Tibial nerve (tissue), 4 donors: ENCODE data around the gene DENND4C. TPM values are rescaled to one million over a fixed set of nuclear protein-coding genes. Genes with fewer than 3 reads are reported as not detected.

Source experiments
- DNase-seq, 2 donors: peaks; one replicate each; pipeline ENCODE4 v3.0.0-alpha.2; 2019; ENCODE audit warnings: low spot score in 2 of 2
- H3K27ac ChIP-seq, 4 donors: fragments of 200-600 bp; sonication (generic) in 3 of 4; one replicate each; pipeline ENCODE4 v1.5.1; 2017 to 2019; ENCODE audit warnings: mild to moderate bottlenecking in 1 of 4
- H3K27me3 ChIP-seq, 2 donors: fragments of 200-600 bp; sonication (generic) in 1 of 2; one replicate each; pipeline versions ENCODE4 v1.5.1 to v1.6.0; 2017 to 2019
- H3K36me3 ChIP-seq, 3 donors: fragments of 200-600 bp; sonication (generic); one replicate each; pipeline ENCODE4 v1.5.1; 2018 to 2019
- H3K4me1 ChIP-seq, 4 donors: fragments of 200-600 bp; sonication (generic) in 3 of 4; one replicate each; pipeline ENCODE4 v1.5.1; 2017 to 2019
- H3K4me3 ChIP-seq, 4 donors: fragments of 200-600 bp; sonication (generic) in 3 of 4; one replicate each; pipeline ENCODE4 v1.5.1; 2017 to 2019; ENCODE audit warnings: mild to moderate bottlenecking in 1 of 4, moderate library complexity in 1 of 4
- H3K9me3 ChIP-seq, 4 donors: fragments of 200-600 bp; sonication (generic) in 3 of 4; one replicate each; pipeline ENCODE4 v1.5.1; 2017 to 2019
- EP300 ChIP-seq, 2 donors: sonication (generic); formaldehyde crosslinking; IDR thresholded peaks; one replicate each; pipeline ENCODE4 v1.6.1; 2017; ENCODE audit warnings: antibody characterized with exemption in 2 of 2, mild to moderate bottlenecking in 1 of 2
- POLR2A ChIP-seq, 2 donors: fragments of 450-650 bp; IDR thresholded peaks; one replicate each; pipeline ENCODE4 v1.6.1; 2017; ENCODE audit warnings: antibody characterized with exemption in 2 of 2, mild to moderate bottlenecking in 2 of 2, moderate library complexity in 2 of 2
- WGBS, 2 donors: methylation state at CpG; one replicate each; pipeline ENCODE4 v1.1.5; 2018; 5-methylcytosine and 5-hydroxymethylcytosine counted together
- total RNA-seq, 4 donors: library from RNA; depleted of rRNA; stranded (reverse); fragments of >200 nt; gene quantifications; one replicate each; pipeline ENCODE4 v1.1.0, GENCODE V29; 2016
- TF ChIP-seq, protein P1 (sequence below), 5 experiments: fragments of 200-600 bp in 3 of 5; fragments of 450-650 bp in 2 of 5; sonication (generic) in 3 of 5; IDR thresholded peaks; one replicate each; pipeline ENCODE4 v1.5.1; 2016 to 2019; ENCODE audit warnings: antibody characterized with exemption in 5 of 5, mild to moderate bottlenecking in 3 of 5, moderate library complexity in 2 of 5

The DENND4C gene
- total RNA-seq, 4 donors from 2014 or later: 60.4 to 102 (median 72.5) TPM

DNA sequence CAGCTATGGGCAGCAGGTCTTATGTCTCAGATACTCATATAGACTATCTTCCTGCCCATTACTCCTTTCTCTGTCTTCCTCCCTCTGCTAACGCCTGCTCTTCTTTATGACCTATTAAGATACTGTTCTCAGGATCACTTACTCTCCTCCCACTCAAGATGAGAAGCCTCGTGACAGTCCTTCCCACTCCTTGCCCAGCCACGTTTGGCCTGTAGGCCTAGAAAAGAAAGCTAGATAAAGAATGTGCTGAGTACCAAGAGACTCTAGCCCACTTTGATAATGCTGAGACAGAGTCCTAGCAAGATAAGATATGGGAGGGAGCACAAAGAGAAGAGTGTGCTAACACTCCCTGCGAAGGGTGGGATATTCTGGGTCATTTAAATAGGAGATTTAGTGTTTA, 6.8 kb upstream of the DENND4C start:
- no peak for DNase-seq
- no peak overlapping the region for H3K4me3 ChIP-seq
- no peaks in the 10 kb centered on the region for H3K4me1 ChIP-seq
- TF ChIP-seq EP300 (IDR thresholded peaks at IDR 0.05) (no peak), POLR2A (IDR thresholded peaks at IDR 0.05) (no peak)
- TF ChIP-seq, protein P1, sequence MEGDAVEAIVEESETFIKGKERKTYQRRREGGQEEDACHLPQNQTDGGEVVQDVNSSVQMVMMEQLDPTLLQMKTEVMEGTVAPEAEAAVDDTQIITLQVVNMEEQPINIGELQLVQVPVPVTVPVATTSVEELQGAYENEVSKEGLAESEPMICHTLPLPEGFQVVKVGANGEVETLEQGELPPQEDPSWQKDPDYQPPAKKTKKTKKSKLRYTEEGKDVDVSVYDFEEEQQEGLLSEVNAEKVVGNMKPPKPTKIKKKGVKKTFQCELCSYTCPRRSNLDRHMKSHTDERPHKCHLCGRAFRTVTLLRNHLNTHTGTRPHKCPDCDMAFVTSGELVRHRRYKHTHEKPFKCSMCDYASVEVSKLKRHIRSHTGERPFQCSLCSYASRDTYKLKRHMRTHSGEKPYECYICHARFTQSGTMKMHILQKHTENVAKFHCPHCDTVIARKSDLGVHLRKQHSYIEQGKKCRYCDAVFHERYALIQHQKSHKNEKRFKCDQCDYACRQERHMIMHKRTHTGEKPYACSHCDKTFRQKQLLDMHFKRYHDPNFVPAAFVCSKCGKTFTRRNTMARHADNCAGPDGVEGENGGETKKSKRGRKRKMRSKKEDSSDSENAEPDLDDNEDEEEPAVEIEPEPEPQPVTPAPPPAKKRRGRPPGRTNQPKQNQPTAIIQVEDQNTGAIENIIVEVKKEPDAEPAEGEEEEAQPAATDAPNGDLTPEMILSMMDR (IDR thresholded peaks at IDR 0.05): no peak
- H3K9me3 ChIP-seq: no peaks in the 10 kb centered on the region
- H3K27me3 ChIP-seq: no peaks in the 10 kb centered on the region
- H3K27ac ChIP-seq: no peak overlapping the region
- H3K36me3 ChIP-seq: no peaks in the 10 kb centered on the region
- WGBS, 2 donors: 59 to 68% methylated on average over 4 of the region's 4 CpGs

DNA sequence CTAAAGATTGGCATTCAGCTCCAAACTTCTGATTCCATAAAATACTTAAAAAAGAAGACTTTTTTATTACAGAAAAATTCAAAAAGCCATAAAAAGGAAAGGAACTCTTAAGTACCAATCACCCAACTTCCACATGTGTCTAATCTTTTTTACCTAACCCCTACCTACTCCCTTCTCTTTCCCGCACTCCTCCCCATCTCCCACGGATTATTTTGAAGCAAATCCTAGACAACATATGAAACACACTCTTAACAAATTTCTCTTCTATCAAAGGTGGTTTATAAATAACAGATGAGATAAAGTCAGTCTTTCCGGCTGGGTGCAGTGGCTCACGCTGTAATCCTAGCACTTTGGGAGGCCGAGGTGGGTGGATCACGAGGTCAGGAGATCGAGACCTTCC, 5.9 kb upstream of the DENND4C start:
- 89 to 92% methylated on average over 7 of the region's 7 CpGs for WGBS, 2 donors
- H3K27ac ChIP-seq: no peak overlapping the region
- no peak for DNase-seq

DNA sequence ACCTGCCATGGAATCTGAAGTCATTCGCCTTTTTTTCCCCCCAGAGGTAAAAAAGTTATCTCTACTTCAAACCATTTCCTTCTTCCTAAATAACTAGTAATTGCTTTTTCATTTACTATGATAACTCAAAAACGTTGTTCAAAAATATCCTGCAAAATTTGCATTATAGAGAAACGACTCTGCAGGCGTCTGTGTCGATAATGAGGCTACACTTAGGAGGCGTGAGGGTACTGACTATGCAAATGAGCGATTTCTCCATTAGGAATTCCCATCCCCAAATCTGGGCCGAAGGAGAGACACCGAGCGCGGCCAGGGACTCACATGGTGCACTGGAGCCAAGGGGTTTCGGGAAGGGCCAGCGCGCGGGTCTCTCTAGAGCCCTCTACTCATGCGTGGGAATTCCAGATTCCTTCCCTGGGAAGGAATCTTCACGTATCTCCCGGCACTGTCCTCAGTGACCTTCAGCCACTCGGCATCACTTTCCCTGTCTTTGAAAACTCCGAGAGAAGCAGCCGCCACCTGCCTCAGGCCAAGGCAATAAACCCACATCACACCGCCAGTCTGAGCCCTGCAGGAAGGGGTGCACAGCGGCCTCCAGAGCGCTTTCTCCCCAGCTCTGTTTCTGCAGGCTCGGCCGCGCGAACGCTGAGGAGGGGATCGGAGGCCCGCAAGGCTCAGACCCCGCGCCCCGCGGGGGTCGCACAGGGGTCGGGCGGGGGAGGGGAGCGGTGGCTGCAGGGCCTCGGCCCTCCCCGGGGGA, 718 bp upstream of the DENND4C start:
- DNase-seq: peak; percentile 15 to 23
- Histone ChIP-seq H3K27ac (peak overlapping the region; percentile 92 to 99 (median 96)), H3K27me3 (no peaks in the 10 kb centered on the region), H3K4me3 (peak overlapping the region; percentile 69 to 97 (median 86)), H3K9me3 (no peaks in the 10 kb centered on the region), H3K4me1 (peaks cover 0 to 34% (median 14%) of the 10 kb centered on the region in 4 donors), H3K36me3 (no peaks in the 10 kb centered on the region)
- 4% methylated on average over 20 to 21 of the region's 41 CpGs for WGBS, 2 donors
- TF ChIP-seq POLR2A (IDR thresholded peaks at IDR 0.05): no peak
- TF ChIP-seq, protein P1 (IDR thresholded peaks at IDR 0.05): no peak
- TF ChIP-seq EP300 (IDR thresholded peaks at IDR 0.05): no peak

More for the DNA sequence above, 5.9 kb upstream of the DENND4C start:
- Histone ChIP-seq H3K9me3 (no peaks in the 10 kb centered on the region), H3K36me3 (no peaks in the 10 kb centered on the region), H3K27me3 (no peaks in the 10 kb centered on the region), H3K4me1 (peaks cover 0 to 4% (median 0%) of the 10 kb centered on the region in 4 donors), H3K4me3 (no peak overlapping the region)
- no peak for TF ChIP-seq EP300 (IDR thresholded peaks at IDR 0.05)

DNA sequence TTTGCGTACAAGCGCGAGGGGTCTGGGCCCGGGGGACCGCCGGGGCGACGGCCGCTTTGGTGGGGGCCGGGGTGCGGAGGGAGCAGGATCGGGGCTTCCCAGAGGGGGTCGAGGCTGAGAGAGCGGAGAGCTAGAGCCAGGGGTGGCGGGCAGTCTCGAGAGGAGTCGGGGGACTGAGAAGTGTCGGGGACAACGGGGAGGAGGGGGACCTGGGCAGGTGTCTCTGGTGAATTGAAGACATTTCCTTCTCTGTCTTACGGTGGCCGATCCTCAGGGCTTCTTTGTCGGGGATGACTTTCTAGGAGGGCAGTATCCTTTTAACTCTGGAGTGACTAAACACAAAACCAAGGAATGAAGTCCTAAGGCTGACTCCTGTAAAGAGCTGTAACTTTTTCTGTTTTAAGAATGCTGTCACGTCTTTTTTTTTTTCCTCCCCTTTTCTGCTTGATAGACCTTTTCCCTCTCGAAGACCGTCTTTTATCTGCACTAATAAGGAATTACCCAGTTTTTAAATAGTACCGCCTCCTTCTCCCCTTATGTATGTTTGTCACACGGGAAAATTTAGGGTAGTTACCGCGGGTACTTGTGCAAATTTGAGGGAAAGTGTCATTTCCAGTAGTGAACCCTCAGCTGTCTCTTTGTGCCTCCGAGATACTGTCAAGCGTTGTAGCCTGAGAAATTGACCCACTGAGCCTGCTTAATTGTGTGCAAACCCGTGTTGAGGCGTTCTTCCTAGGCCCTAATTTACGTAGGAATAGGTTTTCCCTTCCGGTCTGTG, 822 bp downstream of the DENND4C start:
- TF ChIP-seq, protein P1 (IDR thresholded peaks at IDR 0.05): no peak
- TF ChIP-seq POLR2A (IDR thresholded peaks at IDR 0.05) (no peak), EP300 (IDR thresholded peaks at IDR 0.05) (no peak)
- WGBS, 2 donors: 0 to 3% methylated on average over 26 to 35 of the region's 35 CpGs
- no peaks in the 10 kb centered on the region for H3K27me3 ChIP-seq
- no peaks in the 10 kb centered on the region for H3K9me3 ChIP-seq
- H3K4me1 ChIP-seq: peaks cover 0 to 38% (median 14%) of the 10 kb centered on the region in 4 donors
- peak overlapping the region; percentile 69 to 97 (median 86) for H3K4me3 ChIP-seq
- no peaks in the 10 kb centered on the region for H3K36me3 ChIP-seq
- peak overlapping the region; percentile 92 to 99 (median 96) for H3K27ac ChIP-seq
- DNase-seq: no peak

DNA sequence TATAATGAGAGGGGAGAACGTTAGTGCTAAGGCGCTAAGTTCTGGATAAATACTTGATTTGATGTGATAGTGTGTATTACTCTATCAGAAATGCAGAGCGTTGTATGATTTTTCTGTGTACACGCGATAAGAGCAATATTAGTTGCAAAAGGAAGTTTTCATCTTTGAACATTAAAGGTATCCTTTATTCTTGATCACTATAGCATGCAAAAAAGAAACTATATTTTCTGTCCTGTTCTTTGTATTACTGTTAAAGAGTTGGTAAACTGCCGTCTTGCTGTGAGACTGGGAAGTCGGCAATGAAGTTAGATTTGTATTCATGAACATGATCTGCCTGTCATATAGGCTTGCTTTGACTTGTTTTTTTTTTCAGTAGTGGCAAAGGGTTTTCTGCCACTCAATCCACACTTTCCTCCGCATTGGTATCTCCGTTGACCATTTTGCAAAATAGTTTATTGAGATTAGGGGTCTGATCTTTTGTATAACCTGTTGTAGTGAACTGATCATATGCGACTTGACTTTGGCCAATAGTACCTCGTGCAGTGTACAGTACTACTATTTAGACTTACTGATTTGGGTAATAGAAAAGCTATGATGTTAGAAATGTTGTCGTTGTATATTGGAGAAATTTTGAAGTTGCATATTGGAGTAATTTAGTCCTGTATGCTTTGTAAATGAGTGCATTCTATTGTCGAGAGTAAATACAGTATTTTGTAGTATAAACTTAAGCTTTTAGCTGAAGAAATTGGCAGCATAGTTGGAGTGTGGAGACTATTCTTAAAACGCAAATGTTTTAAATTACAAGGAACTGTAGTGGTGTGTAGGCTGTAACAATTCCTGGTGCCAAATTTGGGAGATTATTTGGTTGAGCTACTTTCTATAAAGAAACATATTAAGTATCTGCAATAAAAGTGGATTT, 1.7 kb downstream of the DENND4C start:
- peak overlapping the region; percentile 69 to 97 (median 86) for H3K4me3 ChIP-seq
- H3K9me3 ChIP-seq: no peaks in the 10 kb centered on the region
- WGBS, 2 donors: 2 to 6% methylated on average over 14 of the region's 14 CpGs
- H3K27me3 ChIP-seq: no peaks in the 10 kb centered on the region
- no peaks in the 10 kb centered on the region for H3K36me3 ChIP-seq
- peaks cover 0 to 47% (median 14%) of the 10 kb centered on the region in 4 donors for H3K4me1 ChIP-seq
- no peak for TF ChIP-seq EP300 (IDR thresholded peaks at IDR 0.05)
- TF ChIP-seq, protein P1 (IDR thresholded peaks at IDR 0.05): no peak
- no peak for TF ChIP-seq POLR2A (IDR thresholded peaks at IDR 0.05)
- DNase-seq: no peak
- peak overlapping the region; percentile 92 to 99 (median 96) for H3K27ac ChIP-seq
